ENCODE data around the gene TPI1.

TPI1 gene

DNA sequence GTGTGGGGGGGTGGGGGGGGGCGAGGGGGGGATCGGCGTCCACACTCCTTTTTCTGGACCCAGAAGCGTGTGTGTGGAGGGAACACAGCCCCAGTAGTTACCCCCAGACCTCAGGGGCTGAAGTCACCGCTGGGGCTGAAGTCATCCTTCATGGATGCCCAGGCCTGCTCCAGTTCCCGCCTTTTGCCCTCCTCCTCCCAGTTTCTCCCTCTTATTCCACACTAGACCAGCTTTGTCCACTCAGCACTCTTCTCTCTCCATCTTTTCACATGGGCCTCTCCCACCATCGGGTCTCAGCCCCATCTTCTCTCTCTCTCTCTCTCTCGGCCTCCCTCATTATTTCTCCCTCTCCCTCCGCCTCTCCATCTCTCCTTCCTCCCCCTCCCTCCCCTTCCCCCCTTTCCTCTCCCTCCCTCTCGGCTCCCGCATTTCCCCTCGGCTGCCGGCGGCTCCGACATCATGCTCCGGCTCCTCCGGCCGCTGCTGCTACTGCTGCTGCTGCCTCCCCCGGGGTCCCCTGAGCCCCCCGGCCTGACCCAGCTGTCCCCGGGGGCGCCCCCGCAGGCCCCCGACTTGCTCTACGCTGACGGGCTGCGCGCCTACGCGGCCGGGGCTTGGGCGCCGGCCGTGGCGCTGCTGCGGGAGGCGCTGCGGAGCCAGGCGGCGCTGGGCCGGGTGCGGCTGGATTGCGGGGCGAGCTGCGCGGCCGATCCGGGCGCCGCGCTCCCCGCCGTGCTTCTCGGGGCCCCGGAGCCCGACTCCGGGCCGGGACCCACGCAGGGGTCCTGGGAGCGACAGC is 39.1 kb upstream of the TPI1 start, which contains the start of gene P3H3:
TSS of gene P3H3 (plus strand) at position 426 of the 799 bp plus-strand sequence. CDS start at position 460, 34 bp downstream.
- in situ Hi-C loops (cut with MboI; ENCODE audit: low sequenced_read_pairs, unreplicated experiment), result loop anchor here (10.0 kb wide), 1 partner anchor 73 kb away; the partner anchor contains the start of gene MLF2
- TF ChIP-seq, protein P1, sequence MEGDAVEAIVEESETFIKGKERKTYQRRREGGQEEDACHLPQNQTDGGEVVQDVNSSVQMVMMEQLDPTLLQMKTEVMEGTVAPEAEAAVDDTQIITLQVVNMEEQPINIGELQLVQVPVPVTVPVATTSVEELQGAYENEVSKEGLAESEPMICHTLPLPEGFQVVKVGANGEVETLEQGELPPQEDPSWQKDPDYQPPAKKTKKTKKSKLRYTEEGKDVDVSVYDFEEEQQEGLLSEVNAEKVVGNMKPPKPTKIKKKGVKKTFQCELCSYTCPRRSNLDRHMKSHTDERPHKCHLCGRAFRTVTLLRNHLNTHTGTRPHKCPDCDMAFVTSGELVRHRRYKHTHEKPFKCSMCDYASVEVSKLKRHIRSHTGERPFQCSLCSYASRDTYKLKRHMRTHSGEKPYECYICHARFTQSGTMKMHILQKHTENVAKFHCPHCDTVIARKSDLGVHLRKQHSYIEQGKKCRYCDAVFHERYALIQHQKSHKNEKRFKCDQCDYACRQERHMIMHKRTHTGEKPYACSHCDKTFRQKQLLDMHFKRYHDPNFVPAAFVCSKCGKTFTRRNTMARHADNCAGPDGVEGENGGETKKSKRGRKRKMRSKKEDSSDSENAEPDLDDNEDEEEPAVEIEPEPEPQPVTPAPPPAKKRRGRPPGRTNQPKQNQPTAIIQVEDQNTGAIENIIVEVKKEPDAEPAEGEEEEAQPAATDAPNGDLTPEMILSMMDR (IDR thresholded peaks at IDR 0.05; ENCODE audit: borderline replicate concordance, control extremely low read depth, extremely low read depth, insufficient read depth, missing control alignments), result peak; percentile 22

DNA sequence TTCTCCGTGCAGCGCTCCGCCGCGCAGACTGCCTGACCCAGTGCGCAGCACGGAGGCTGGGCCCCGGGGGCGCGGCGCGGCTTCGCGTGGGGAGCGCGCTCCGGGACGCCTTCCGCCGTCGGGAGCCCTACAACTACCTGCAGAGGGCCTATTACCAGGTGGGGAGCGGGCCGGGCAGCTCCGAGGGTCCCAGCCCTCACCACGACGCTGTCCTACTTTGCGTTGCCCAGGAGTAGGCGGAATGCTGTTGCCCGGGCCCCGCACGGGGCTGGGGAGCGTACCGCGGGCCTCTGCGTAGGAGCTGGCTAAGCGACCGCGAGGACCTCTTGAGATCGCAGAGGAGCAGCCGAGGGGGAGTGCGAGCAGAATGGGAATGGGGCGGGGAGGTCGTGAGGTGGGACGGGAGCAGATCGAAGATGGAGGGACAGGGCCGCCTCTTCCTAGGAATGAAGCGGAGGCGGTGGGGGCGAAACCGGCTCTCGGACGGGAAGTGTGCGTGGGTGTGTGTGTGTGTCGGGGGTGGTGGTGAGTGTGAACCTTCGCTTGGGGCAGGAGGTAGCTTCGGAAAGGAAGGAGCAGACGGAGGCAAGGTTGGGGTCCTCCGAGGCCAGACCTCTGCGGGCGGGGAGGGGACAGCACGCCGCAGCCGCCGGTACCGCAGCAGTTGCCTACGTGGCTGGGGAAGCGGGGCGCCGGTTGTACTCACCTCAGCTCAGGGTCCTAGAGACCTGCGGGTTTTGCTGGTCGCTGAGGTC is 38.4 kb upstream of the TPI1 start:
- TF ChIP-seq, protein P1 (IDR thresholded peaks at IDR 0.05; ENCODE audit: borderline replicate concordance, control extremely low read depth, extremely low read depth, insufficient read depth, missing control alignments), result no peak
- in situ Hi-C loops (cut with MboI; ENCODE audit: low sequenced_read_pairs, unreplicated experiment), result loop anchor here (10.0 kb wide), 1 partner anchor 74 kb away; the partner anchor contains the start of gene MLF2
- DNase-seq (ENCODE audit: low spot score), result peak; percentile 71

More for the DNA sequence above, 39.1 kb upstream of the TPI1 start, which contains the start of gene P3H3:
- DNase-seq (ENCODE audit: low spot score), result no peak

DNA sequence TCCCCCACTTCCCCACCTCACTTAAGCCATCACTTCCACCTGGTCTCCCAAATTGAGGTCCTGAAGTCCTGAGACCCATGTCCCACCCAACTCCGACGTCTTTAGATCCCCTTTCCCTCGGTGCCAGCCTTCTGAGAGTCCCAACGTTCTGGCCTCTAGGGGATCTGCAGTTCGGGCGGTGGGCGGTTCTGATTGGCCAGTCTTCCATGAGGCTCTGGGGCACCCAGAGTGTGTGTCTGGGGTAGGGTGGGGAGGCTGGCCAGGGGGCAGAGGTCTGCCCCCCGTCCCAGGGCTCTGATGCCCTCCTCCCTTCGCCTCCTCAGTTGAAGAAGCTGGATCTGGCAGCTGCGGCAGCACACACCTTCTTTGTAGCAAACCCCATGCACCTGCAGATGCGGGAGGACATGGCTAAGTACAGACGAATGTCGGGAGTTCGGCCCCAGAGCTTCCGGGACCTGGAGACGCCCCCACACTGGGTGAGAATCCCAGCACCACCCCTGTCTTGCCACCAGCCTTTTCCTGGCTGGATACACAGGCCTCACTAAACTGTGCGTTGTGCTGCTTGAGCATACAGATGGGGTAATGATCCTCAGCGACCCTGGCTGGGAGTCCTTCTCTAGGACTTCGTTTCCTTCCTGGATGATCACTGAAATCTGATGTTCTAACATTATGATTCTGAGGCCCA is 37.7 kb upstream of the TPI1 start:
- no peak for DNase-seq (ENCODE audit: low spot score)
- in situ Hi-C loops (cut with MboI; ENCODE audit: low sequenced_read_pairs, unreplicated experiment), result loop anchor here (10.0 kb wide), 1 partner anchor 75 kb away; the partner anchor contains the start of gene MLF2
- TF ChIP-seq, protein P1 (IDR thresholded peaks at IDR 0.05; ENCODE audit: borderline replicate concordance, control extremely low read depth, extremely low read depth, insufficient read depth, missing control alignments), result no peak

DNA sequence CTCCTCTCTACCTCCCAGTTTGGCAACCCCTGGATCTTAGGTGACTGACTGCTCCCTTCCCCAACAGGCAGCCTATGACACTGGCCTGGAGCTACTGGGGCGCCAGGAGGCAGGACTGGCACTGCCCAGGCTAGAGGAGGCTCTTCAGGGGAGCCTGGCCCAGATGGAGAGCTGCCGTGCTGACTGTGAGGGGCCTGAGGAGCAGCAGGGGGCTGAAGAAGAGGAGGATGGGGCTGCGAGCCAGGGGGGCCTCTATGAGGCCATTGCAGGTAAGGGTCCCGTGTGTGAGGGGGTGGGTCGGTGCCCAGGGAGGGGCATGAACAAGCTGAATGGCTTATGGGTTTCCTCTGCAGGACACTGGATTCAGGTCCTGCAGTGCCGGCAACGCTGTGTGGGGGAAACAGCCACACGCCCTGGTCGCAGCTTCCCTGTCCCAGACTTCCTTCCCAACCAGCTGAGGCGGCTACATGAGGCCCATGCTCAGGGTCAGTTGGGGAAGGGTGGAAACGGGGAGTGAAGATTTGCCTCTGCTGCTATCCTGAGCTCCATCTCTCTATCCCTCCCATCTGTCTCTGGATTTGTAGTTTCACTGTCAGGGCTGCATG is 36.9 kb upstream of the TPI1 start:
- TF ChIP-seq, protein P1 (IDR thresholded peaks at IDR 0.05; ENCODE audit: borderline replicate concordance, control extremely low read depth, extremely low read depth, insufficient read depth, missing control alignments), result no peak
- no peak for DNase-seq (ENCODE audit: low spot score)
- in situ Hi-C loops (cut with MboI; ENCODE audit: low sequenced_read_pairs, unreplicated experiment), result no loop called here

DNA sequence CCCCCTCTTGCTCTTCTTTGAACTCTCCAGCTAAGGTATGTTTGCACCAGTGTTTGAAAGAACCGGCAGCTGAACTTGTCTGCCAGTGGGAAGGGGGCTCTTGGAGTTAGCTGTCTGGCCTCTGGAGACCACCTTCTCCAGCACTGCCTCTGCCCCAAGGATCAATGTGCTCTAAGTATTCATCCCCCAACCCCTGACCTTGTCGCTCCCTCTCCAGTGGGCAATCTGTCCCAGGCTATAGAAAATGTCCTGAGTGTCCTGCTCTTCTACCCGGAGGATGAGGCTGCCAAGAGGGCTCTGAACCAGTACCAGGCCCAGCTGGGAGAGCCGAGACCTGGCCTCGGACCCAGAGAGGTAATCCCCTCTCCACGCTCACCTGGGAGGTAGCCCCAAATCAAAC is 36.3 kb upstream of the TPI1 start:
- in situ Hi-C loops (cut with MboI; ENCODE audit: low sequenced_read_pairs, unreplicated experiment), result no loop called here

More for the DNA sequence above, 36.3 kb upstream of the TPI1 start:
- no peak for DNase-seq (ENCODE audit: low spot score)
- TF ChIP-seq, protein P1 (IDR thresholded peaks at IDR 0.05; ENCODE audit: borderline replicate concordance, control extremely low read depth, extremely low read depth, insufficient read depth, missing control alignments), result no peak

Data from GM13976 (cell line).